GM19467 (cell line): Measurements from ENCODE around the gene MBNL1.
"Not testable (repeated sequence)": the region's sequence is repeated elsewhere in the genome, so short reads cannot be mapped to it uniquely, and the experiment has no call there.

Experiments
- ATAC-seq: cut with Tn5 transposase; IDR thresholded peaks from one replicate; pipeline ENCODE4 v1.9.1; 2021; ENCODE audit warnings: mild to moderate bottlenecking, moderate library complexity; ENCODE audit not compliant: unreplicated experiment

Gene MBNL1

DNA sequence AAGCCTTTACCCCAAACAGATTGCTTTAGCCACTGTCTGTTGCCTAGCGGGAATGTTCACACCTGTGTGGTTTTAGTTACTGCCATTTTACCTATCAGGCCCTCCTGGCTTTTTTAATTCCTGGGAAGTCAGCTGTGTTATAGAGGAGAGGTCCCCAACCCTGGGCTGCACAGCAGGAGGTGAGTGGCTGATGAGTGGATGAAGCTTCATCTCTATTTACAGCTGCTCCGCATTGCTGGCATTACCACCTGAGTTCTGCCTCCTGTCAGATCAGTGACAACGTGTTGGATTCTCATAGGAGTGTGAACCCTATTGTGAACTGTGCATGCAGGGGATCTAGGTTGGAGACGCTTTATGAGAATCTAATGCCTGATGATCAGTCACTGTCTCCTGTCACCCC lies 127.0 kb downstream of the MBNL1 start:
- ATAC-seq: no peak

DNA sequence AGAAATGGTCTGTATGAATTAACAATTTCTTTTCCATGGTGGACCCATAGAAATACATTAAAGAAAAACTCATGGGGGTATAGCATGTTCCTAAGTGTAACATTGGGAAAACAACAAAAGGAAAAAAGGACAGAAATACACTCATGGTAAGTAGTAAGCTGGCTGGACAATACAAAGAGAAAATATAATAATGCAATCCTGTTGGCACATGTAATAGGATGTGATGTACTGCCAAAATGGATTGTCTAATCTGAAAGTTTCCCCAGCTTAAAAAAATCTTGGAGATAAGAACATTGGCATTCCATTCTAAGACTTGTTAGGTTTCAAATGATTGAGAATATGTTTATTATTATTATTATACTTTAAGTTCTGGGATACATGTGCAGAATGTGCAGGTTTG lies 128.1 kb downstream of the MBNL1 start:
- ATAC-seq: no peak

DNA sequence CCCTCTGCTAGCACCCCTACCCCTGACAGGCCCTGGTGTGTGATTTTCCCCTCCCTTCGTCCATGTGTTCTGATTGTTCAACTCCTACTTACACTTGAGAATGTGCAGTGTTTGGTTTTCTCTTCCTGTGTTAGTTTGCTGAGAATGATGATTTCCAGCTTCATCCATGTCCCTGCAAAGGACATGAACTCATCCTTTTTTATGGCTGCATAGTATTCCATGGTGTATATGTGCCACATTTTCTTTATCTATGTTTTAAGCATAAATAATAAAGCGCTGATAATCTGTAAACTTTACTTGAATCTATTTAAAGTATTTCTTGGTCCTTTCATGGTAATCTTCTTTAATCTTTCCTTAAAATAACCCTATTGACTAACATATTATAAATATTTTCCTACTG lies 128.6 kb downstream of the MBNL1 start:
- not testable (repeated sequence) for ATAC-seq

DNA sequence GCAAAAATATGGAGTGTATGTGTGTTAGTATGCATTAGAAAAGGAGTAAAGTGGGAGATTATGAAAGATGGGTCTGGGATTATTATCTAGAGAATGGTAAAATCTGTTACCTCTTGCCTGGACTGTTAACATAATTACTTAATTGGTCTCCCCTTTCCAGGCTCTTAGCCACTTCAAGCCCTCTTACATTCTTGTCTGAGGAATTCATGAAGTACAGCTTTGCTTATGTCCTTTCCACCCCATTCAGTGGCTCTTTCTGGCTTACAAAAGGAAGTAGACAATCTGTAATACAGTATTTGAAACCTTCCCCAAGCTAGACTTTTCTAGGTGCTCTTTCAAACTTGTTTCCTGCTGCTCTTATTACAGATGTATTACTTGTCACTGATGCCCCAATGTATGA lies 129.8 kb downstream of the MBNL1 start:
- ATAC-seq: no peak

DNA sequence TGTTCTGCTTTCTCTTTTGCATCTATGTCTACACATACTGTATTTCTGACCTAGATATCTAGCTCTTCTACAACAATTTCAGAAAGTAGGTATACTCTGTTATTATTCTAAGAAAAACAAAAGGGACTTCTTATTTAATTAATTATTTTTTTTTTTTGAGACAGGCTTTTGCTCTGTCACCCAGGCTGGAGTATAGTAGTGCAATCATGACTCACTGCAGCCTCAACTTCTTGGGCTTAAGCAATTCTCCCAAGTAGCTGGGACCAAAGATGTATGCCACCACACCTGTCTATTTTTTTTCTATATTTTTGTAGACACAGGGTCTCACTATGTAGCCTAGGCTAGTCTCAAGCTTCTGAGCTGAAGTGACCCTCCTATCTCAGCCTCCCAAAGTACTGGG lies 130.6 kb downstream of the MBNL1 start:
- ATAC-seq: no peak

DNA sequence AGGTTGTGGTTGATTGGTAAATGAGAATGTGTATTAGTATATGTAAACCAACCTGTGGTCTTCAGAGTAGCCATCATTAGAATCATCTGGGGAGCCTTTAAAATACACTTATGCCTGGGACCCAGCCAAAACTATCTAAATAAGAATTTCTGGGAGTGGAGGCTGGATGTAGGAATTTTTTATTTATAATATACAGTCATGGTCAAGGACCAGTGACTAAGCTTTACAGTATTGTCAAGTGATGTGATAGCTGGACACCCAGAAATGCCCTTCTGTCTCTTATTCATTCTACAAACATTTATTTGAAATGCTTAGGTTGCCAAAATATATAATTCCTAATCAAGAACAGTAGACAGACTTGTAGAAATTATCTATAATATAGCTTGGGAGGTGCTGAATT lies 132.2 kb downstream of the MBNL1 start:
- ATAC-seq: no peak

DNA sequence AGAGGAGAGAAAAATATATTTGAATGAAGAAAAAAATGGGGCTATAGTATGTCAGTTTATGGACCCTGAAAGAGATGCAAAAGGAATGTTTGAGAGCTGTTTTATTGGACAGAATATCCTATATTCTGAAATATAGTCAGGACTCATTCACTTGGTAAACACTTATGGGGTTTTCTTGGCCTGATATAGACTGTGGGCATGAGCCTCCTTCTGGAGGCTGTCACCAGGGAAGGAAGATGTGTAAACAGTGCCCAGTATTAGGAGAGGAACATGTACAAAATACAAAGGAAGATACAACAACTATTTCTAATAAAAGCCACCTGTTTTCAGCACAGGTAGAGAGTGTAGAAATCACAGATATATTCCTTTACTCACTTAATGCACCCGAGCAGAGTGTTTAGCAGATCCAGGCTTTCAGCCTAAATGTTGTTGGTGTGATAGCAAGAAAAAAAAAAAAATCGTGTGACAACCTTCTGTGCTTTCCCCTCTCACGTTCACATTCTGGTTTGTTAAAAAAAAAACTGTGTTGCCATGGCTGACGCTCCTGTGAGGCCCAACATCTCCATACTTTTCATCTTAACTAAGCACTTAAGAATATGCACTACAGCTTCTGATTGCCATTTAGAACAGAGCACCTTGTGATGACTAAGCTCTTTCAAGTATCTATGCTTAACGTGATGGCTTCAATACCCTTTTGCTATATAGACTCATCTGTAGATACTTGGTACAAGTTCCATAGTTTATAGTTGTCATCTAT lies 134.1 kb downstream of the MBNL1 start:
- ATAC-seq: no peak

DNA sequence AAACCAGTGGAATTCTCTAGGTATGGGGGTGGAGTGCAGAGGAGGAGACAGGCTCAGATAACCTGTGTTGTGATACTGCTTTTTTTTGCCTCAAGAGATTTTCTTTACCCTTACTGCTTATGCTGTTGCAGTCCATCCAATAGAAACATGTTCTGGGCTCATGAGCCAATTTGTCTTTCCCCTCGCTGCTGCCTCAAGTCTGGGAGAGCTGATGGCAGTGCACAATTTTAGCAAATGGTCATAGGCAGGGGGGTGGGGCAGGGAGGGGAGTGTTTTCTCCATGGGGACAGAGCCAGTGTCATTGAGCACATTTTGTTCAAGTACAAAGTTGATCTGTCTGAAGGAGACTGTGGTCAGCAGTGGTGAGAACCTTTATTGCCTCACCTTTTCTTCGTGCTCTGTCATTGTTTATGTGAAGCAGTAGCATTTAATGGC lies 134.9 kb downstream of the MBNL1 start:
- no peak for ATAC-seq

DNA sequence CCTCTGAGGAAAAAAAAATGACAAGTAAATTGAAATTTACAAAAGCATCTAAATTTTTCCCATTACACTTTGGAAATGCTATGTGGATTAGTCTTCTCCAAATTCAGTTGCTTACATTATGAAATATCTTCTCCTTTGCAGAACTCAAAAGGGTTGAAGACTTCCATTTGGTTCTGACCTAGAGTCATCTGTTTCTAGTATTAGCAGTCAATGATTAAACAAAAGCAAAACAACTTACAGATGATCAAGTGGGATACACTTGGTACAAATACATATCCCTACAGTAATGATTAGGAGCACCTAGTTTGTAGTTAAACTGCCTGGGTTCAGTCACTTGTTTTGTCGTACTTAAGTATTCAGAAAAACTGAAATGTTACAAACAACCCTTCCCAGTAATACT lies 136.2 kb downstream of the MBNL1 start:
- ATAC-seq: no peak

DNA sequence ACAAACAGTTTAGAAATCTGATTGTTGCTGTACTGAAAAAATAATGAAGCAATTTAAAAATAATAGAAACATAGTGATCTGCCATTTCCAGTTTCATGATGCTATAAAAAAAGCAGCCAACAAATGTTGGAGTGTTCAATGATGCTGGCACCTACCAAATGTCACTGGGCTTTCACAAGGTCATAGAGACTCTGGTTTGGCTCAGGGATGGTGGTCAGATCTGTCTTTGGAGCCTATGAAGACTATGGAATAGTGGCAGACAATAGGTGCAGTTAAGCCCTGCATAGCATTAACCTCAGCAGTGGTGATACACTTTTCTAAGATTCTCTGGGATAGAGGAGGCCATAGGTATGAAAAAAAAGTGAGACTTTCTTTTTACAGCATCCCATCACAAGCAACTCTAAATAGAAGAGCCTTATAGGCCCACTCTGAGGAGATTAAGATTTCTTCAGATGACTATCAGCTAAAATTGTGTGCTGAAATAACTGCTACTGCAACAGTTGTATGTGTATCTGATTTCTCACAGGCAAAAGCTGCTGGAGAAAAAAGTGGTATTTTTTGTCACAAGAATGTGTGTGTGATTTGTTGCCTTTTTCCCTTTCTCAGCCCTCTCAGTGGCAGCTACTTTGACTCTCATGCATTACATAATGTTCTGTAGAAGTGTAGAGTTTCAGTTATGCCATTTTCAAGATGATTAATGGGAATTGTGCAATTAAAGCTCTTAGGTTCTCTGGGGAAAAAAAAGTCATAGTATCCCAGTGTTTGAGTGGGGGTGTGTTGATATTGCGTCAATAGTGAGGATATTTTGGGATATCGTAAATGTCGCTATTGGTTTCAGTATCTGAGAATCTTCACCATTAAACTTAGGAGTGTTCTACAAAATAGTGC lies 137.4 kb downstream of the MBNL1 start:
- ATAC-seq: no peak

DNA sequence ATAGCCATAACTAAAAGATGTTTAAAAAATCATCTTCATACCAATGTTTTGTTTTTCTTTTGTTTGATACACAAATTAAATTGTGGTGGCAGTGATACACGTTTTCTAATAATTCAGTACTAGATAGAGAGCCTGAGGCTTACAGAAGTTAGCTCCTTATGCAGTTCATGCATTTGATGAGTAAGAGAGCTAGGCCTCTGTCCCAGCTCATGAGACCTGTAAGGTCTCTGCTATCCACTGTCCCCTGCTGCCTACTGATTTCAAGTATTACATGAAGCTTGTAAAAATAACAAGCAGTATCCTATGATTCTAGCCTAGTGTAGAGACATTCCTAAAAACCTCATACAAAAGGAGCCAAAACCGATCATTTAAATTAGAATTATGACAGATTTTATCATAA lies 144.5 kb downstream of the MBNL1 start:
- ATAC-seq: no peak

DNA sequence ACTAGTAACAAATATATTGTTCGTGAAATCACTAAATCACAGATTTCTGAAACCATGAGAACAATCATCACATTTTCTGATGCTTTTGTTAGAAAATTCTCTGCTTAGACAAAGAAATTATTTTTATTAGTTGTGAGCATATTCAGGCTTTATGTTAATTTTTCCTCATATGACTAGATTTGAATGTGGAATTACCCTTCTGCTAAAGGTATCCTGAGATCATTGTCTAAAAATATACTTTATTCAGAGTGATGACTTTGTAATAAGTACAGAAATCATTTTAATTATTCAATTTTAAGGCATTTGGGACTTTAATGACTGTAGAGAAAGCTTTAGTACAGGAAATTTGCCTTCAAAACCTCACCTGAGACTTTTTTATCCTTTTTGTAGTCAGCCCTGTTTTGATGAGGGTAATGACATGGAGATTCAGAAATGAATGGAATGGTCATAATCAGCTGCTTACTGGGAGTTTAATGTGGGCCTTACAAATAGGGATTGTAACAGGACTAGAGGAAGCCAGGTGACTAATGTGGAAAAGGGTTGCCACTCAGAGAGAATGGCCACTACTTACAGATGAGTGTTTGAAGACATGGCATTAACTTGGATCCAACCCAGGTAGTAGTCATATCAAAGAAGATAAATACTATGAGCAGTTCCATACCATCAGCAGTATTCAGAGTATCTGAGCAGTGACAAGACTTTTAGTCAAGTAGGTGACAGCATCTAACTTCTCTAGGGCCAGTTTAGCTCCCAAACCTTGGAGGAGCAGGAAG lies 148.3 kb downstream of the MBNL1 start:
- ATAC-seq: no peak

DNA sequence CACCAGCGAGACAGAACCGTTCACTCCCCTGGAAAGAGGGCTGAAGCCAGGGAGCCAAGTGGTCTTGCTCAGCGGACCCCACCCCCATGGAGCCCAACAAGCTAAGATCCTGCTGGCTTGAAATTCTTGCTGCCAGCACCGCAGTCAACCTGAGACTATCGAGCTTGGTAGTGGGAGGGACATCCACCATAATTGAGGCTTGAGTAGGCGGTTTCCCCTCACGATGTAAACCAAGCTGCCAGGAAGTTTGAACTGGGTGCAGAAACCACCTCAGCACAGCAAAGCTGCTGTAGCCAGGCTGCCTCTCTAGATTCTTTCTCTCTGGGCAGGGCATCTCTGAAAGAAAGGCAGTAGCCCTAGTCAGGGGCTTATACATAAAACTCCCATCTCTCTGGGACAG lies 151.0 kb downstream of the MBNL1 start:
- ATAC-seq: no peak

DNA sequence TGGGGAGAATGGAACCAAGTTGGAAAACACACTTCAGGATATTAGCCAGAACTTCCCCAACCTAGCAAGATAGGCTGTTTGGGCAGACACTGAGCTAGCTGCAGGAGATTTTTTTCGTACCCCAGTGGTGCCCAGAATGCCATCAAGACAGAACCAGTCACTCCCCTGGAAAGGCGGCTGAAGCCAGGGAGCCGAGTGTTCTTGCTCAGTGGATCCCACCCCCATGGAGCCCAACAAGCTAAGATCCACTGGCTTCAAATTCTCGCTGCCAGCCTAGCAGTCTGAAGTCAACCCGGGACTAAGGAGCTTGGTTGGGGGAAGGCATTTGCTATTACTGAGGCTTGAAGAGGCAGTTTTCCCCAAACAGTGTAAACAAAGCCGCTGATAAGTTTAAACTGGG lies 152.4 kb downstream of the MBNL1 start:
- ATAC-seq: no peak

DNA sequence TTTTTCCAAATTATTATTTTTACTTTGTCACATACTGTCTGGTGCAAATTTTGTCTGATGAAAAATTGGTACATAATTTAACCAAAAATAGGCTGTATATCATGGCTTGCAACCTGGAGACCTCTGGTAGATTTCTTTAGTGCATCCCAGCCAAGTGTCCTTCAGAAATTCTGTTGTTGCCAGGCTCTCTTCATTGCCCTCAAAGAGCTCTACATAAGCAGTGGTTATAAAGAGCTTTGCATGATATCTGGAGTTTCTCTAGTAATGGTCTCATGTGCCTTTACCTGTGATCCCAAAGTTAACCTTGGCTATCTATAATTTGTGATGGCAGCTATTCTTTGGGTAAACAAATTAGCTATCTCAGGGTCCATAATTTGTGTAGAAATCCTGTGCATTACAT lies 157.7 kb downstream of the MBNL1 start:
- no peak for ATAC-seq

DNA sequence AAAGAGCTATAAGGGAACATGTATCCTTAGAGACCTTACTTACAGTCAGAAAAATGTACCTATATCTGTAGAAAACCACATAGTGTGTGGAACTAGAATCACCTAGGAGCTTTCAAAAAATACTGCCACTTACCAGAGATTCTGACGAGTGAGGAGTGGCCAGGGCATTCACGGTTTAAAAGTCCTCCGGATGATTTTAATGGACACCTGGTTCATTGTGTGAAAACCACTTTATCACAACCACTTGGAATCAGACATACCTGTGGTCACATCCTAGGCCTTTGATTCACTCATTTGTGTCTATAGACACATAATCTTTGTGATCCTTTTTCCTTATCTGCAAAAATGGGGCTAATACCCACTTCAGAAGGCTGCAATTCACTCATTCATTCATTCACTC lies 159.8 kb downstream of the MBNL1 start:
- no peak for ATAC-seq

DNA sequence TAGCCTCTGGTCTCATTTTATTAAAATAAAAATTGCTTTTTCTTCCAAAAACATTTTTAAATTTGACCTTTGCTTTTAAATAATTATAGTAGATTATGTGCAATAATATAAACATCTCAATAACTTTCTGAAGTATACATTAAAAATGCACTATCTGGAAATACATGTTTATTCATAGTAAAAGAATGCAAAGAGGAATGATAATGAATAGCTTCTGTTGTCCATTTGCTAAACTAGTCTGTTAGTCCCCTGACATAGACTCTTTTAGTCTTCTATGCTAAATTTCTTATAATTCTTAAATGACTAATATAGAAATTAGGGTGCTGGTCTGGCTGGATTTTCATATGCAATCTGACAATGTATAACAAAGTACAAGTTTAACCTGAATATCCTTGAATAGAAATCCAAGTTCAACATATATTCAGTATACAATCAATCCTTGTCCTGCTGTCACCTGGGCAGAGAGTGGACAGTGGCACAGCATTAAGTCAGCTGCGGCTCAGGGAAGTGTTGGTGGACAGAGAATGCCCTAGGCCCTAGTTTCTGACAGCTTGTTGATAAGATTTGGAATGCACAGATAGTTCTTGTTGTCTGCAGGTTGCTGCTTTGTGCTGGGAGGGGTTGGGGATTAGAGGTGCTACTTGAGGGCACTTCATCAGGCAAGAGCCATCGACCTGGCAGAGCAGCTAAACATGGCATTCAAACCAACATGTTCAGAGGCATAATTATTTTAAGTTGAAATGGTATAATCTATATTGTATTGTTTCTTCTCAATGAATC lies 161.7 kb downstream of the MBNL1 start:
- no peak for ATAC-seq

DNA sequence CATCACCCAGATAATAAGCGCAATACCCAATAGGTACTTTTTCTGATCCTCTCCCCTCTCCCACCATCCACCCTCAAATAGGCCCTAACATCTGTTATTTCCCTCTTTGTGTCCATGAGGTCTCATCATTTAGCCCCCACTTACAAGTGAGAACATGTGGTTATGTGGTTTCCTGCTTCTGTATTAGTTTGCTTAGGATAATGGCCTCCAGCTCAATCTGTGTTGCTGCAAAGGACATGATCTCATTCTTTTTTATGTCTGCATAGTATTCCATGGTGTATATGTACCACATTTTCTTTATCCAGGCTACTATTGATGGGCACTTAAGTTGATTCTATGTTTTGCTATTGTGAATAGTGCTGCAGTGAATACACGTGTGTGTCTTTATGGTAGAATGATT lies 165.4 kb downstream of the MBNL1 start:
- no peak for ATAC-seq

DNA sequence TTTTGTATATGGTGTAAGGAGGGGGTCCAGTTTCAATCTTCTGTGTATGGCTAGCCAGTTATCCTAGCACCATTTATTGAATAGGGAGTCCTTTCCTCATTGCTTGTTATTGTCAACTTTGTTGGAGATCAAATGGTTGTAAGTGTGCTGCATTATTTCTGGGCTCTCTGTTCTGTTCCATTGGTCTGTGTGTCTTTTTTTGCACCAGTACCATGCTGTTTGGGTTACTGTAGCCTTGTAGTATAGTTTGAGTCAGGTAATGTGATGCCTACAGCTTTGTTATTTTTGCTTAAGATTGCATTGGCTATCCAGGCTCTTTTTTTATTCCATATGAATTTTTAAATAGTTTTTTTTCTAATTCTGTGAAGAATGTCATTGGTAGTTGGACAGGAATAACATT lies 166.5 kb downstream of the MBNL1 start:
- ATAC-seq: not testable (repeated sequence)

DNA sequence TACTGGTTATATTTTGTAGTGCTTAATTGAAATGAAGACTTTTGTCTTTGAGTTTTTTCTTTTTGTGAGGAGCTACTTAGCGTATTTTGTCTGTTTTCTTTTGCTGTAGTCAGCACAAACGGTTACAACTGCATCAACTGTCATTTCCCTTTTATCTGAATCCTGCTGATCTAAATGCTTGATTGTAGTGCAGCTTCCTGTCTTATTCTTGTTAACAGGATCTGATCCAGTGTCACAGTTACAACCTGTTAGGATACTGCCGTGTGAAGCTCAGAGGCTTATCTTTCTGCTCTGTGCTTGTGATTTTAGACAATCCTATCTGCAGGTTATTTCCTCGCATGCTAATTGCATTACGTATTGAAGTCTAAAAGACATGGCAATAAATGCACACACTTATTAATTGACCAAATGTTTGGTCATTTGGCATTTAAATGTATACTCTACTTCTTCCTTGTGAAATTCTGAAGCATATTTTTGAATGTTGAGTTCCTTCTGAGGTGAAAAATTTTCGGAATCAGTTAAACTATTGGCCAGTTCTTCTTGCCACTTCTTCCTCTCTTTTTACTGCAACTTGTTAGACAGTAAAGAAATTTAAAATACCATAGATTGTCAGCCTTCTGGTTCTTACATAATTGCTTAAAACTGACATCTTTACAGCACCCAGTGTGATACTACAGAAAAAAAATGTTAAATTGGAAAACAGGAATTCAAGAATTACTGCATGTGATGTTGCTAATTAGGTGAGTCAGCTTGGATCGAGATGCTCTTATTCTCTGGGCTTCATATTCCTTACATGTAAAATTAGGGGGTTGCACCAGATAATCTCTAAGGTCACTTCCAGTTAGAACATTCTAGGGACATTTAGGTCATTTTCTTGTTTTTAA lies 168.2 kb downstream of the MBNL1 start:
- ATAC-seq: no peak
